Osteoblast (primary cell): ENCODE results near the gene ARFGAP3. TPM values are rescaled to one million over a fixed set of nuclear protein-coding genes. Genes with fewer than 3 reads are reported as not detected.

Experiments
- DNase-seq: peaks from one replicate; pipeline ENCODE4 v3.0.0; 2011; ENCODE audit warnings: low spot score, mixed read lengths; ENCODE audit not compliant: insufficient read length; ENCODE audit errors: missing footprints
- H2AFZ ChIP-seq: 2 replicates; pipeline ENCODE4 v1.6.0; 2011; ENCODE audit warnings: mild to moderate bottlenecking, low read length
- H3K27ac ChIP-seq: 2 replicates; pipeline ENCODE4 v1.5.1; 2011; ENCODE audit warnings: mild to moderate bottlenecking, low read depth, low read length, moderate library complexity
- H3K27me3 ChIP-seq: 2 replicates; pipeline ENCODE4 v1.6.0; 2012; ENCODE audit warnings: mild to moderate bottlenecking, control low read depth, inconsistent platforms, low read length, moderate library complexity; ENCODE audit not compliant: insufficient read depth
- H3K36me3 ChIP-seq: 2 replicates; pipeline ENCODE4 v1.5.1; 2011; ENCODE audit warnings: mild to moderate bottlenecking, low read length, control low read depth, moderate library complexity; ENCODE audit not compliant: insufficient read depth
- H3K4me1 ChIP-seq: 2 replicates; pipeline ENCODE4 v1.5.1; 2011; ENCODE audit warnings: mild to moderate bottlenecking, low read length, control low read depth, moderate library complexity; ENCODE audit not compliant: insufficient read depth
- H3K4me2 ChIP-seq: 2 replicates; pipeline ENCODE4 v1.6.0; 2011; ENCODE audit warnings: mild to moderate bottlenecking, low read length; ENCODE audit not compliant: insufficient read depth
- H3K4me3 ChIP-seq: fragments of 200-600 bp; sonication (generic); 3 replicates; pipeline ENCODE4 v1.5.1; 2012; ENCODE audit warnings: mild to moderate bottlenecking, low read length, inconsistent platforms; ENCODE audit not compliant: insufficient read depth
- H3K79me2 ChIP-seq: 2 replicates; pipeline ENCODE4 v1.6.0; 2012; ENCODE audit warnings: mild to moderate bottlenecking, low read length, control low read depth, inconsistent platforms; ENCODE audit not compliant: insufficient read depth
- H3K9me3 ChIP-seq: 2 replicates; pipeline ENCODE4 v1.5.1; 2011; ENCODE audit warnings: low read depth, low read length, control low read depth
- H4K20me1 ChIP-seq: 2 replicates; pipeline ENCODE4 v1.6.0; 2012; ENCODE audit warnings: mild to moderate bottlenecking, low read length, control low read depth; ENCODE audit not compliant: insufficient read depth
- CTCF ChIP-seq: IDR thresholded peaks from 2 replicates; pipeline ENCODE4 v1.5.1; 2011; ENCODE audit warnings: mild to moderate bottlenecking, low read depth, low read length, moderate library complexity; ENCODE audit errors: extremely low read depth
- total RNA-seq: library from RNA; depleted of rRNA; stranded (reverse); fragments of >200 nt; gene quantifications from 2 replicates; pipeline ENCODE4 v1.2.3, GENCODE V29; 2012

Gene ARFGAP3
- total RNA-seq, 1 donor: 90.5 TPM

DNA sequence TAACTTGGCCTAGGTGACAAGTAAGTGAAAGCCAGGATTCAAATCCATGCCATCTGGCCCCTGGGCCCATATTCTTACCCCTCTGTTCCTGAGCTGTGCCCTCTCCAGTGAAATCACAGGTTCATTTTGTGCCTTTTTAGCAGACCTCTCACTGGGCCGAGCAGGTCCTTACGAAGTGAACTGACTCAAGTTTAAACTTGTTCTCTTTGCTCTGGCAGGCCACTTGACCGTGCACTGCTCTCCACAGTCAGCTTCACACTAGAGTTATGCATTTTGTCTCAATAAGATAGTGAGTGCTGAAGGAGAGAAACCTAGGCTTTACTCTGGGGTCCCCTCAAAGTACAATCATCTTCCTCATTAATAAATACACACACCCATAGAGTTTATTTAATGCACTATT, 40.7 kb downstream of the ARFGAP3 start:
- H3K4me2 ChIP-seq: no peak overlapping the region
- DNase-seq: no peak
- H3K27me3 ChIP-seq: no peaks in the 10 kb centered on the region
- no peak for TF ChIP-seq CTCF
- H4K20me1 ChIP-seq: peaks cover 23% of the 10 kb centered on the region
- no peak overlapping the region for H3K27ac ChIP-seq
- H3K4me3 ChIP-seq: no peak overlapping the region
- H3K4me1 ChIP-seq: peaks cover 26% of the 10 kb centered on the region
- peaks cover 13% of the 10 kb centered on the region for H3K79me2 ChIP-seq
- H3K36me3 ChIP-seq: peaks cover 59% of the 10 kb centered on the region
- H2AFZ ChIP-seq: no peak overlapping the region
- no peaks in the 10 kb centered on the region for H3K9me3 ChIP-seq

- Histone ChIP-seq H3K79me2 (peaks cover 11% of the 10 kb centered on the region), H3K27me3 (no peaks in the 10 kb centered on the region), H3K9me3 (no peaks in the 10 kb centered on the region), H3K4me1 (peaks cover 9% of the 10 kb centered on the region), H3K36me3 (peaks cover 69% of the 10 kb centered on the region), H3K27ac (no peak overlapping the region), H3K4me2 (no peak overlapping the region), H3K4me3 (no peak overlapping the region), H4K20me1 (peaks cover 14% of the 10 kb centered on the region), H2AFZ (no peak overlapping the region)
- TF ChIP-seq CTCF: no peak
- DNase-seq: no peak
Measured at GRCh38 chr22:42814616-42815015, 42.5 kb downstream of the ARFGAP3 start.

DNA sequence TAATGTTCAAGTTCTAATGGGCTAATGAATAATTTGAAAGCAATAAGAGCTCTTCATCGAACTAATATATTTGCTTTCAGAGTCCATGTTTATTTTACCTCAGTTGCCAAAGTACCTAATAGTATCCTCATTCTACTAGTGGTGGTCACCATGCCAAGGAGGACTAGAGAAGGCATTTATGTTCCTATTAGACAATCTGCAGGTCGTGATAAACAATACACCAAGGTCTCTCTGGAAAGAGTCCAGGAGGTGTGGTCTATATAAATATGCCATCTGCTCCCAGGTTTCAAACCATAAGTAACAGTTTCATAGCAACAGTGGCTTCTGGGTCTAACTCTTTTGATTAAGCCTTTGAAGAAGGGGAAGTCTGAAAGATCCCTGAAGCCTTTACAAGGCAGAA, 42.9 kb downstream of the ARFGAP3 start:
- Histone ChIP-seq H3K4me3 (no peak overlapping the region), H3K9me3 (no peaks in the 10 kb centered on the region), H3K27me3 (no peaks in the 10 kb centered on the region), H2AFZ (no peak overlapping the region), H3K4me1 (peaks cover 5% of the 10 kb centered on the region), H3K4me2 (no peak overlapping the region), H4K20me1 (peaks cover 10% of the 10 kb centered on the region), H3K79me2 (peaks cover 7% of the 10 kb centered on the region), H3K36me3 (peaks cover 73% of the 10 kb centered on the region), H3K27ac (no peak overlapping the region)
- TF ChIP-seq CTCF: no peak
- DNase-seq: peak; percentile 49

DNA sequence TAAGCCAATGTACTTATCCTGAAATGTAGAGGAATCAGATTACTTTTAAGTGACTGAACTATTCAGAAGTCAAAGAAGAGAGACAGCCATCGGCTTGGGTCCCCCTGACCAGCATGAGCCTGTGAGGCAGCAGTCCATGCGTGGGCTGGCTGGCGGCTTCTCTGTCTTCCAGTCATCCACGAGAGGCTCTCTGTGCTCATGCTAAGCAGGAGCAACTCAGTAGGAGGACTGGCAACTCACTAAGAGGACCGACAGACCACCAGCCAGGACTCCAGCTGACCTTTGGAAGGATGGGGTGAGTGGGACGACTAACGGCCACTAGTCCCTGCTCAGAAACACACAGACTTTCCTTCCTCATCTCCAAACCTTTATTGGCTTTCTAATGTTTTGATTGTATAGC, 43.6 kb downstream of the ARFGAP3 start:
- DNase-seq: peak; percentile 3
- H3K27me3 ChIP-seq: no peaks in the 10 kb centered on the region
- H3K79me2 ChIP-seq: peaks cover 5% of the 10 kb centered on the region
- TF ChIP-seq CTCF: no peak
- H3K4me1 ChIP-seq: peaks cover 3% of the 10 kb centered on the region
- no peak overlapping the region for H2AFZ ChIP-seq
- no peak overlapping the region for H3K27ac ChIP-seq
- H3K36me3 ChIP-seq: peaks cover 80% of the 10 kb centered on the region
- H4K20me1 ChIP-seq: peaks cover 7% of the 10 kb centered on the region
- no peaks in the 10 kb centered on the region for H3K9me3 ChIP-seq
- H3K4me3 ChIP-seq: no peak overlapping the region
- H3K4me2 ChIP-seq: no peak overlapping the region
